Upper lobe of left lung (tissue), 4 donors: ENCODE measurements around the gene MEGF11.

Experiments used
- CTCF ChIP-seq, 6 experiments: fragments of 450-650 bp in 4 of 6; fragments of 200-600 bp in 2 of 6; sonication (generic) in 2 of 6; IDR thresholded peaks; one replicate each; pipeline ENCODE4 v1.5.1; 2016 to 2019; ENCODE audit warnings: antibody characterized with exemption in 6 of 6
- POLR2A ChIP-seq, 4 donors: fragments of 450-650 bp; IDR thresholded peaks; one replicate each; pipeline ENCODE4 v1.5.1; 2016 to 2017; ENCODE audit warnings: antibody characterized with exemption in 4 of 4, mild to moderate bottlenecking in 2 of 4
- POLR2AphosphoS5 ChIP-seq, 2 donors: sonication (generic); formaldehyde crosslinking; IDR thresholded peaks; one replicate each; pipeline ENCODE4 v1.5.1; 2017; ENCODE audit warnings: antibody characterized with exemption in 2 of 2

- TF ChIP-seq CTCF (IDR thresholded peaks at IDR 0.05) (no peak), POLR2A (IDR thresholded peaks at IDR 0.05) (no peak), POLR2AphosphoS5 (IDR thresholded peaks at IDR 0.05) (no peak)
Measured at GRCh38 chr15:66153549-66154415, 99.8 kb downstream of the MEGF11 start.
